Measurements from ENCODE around the gene LRRC46. TPM values are rescaled to one million over a fixed set of nuclear protein-coding genes. Genes with fewer than 3 reads are reported as not detected.

The LRRC46 gene
- total RNA-seq, 2 experiments from 2014 or later: 0.38 to 0.67 TPM

DNA sequence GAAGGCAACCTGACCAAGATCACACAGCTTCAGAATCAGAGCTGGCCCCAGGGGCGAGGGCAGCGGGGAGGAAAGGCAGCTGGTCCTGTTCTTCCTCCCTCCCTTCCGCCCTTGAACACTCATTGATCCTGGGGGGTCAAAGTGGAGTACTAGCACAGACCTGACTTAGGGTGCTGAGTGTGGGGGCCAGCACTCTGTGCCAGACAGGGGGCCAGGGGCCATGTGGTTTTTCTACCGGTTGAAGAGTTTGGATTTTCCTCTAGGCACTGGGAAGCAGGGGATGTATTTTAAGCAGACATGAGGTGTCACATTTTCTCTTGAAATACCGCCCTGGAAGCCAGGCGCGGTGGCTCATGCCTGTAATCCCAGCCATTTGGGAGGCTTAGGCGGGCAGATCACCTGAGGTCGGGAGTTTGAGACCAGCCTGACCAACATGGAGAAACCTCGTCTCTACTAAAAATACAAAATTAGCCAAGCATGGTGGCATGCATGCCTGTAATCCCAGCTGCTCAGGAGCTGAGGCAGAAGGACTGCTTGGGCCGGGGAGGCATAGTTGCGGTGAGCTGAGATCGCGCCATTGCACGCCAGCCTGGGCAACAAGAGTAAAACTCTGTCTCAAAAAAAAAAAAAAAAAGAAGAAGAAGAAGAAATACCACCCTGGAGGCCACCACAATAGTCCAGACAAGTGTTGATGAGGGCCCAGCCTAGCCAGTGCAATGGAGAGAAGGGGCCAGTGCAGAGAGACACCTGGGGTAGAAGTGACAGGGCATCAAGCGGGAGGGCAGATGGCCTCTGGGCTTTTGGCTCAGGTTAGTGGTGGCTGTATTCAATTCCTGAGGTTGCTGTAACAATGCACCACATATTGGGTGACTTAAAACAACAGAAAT, 25.2 kb upstream of the LRRC46 start:
- Mint-ChIP-seq H3K4me1 (ENCODE audit: low read depth) (peaks cover 7% of the 10 kb centered on the region), H3K9me3 (no peaks in the 10 kb centered on the region), H3K36me3 (ENCODE audit: low read depth) (peaks cover 10% of the 10 kb centered on the region), H3K27ac (no peak overlapping the region), H3K27me3 (peaks cover 3% of the 10 kb centered on the region), H3K4me3 (no peak overlapping the region)
- TF ChIP-seq CTCF (IDR thresholded peaks at IDR 0.05): no peak
- ChIA-PET CTCF (no interaction called here), POLR2A (no interaction called here)
- intact Hi-C loops (cut with micrococcal nuclease): no loop called here
- ATAC-seq: no peak
- no peak for DNase-seq

GRCh38 chr17:47806913-47807255, 24.6 kb upstream of the LRRC46 start:
- H3K36me3 Mint-ChIP-seq (ENCODE audit: low read depth): peaks cover 10% of the 10 kb centered on the region
- no peaks in the 10 kb centered on the region for H3K9me3 Mint-ChIP-seq
- H3K27me3 Mint-ChIP-seq: peaks cover 3% of the 10 kb centered on the region
- TF ChIP-seq CTCF (IDR thresholded peaks at IDR 0.05): no peak
- ATAC-seq (no peak), DNase-seq (no peak)
- intact Hi-C loops (cut with micrococcal nuclease): no loop called here
- H3K4me1 Mint-ChIP-seq (ENCODE audit: low read depth): peaks cover 7% of the 10 kb centered on the region
- H3K4me3 Mint-ChIP-seq: no peak overlapping the region
- POLR2A ChIA-PET: no interaction called here
- CTCF ChIA-PET: no interaction called here
- no peak overlapping the region for H3K27ac Mint-ChIP-seq

- POLR2A ChIA-PET: no interaction called here
Observed at GRCh38 chr17:47807421-47807820, 24.0 kb upstream of the LRRC46 start.

DNA sequence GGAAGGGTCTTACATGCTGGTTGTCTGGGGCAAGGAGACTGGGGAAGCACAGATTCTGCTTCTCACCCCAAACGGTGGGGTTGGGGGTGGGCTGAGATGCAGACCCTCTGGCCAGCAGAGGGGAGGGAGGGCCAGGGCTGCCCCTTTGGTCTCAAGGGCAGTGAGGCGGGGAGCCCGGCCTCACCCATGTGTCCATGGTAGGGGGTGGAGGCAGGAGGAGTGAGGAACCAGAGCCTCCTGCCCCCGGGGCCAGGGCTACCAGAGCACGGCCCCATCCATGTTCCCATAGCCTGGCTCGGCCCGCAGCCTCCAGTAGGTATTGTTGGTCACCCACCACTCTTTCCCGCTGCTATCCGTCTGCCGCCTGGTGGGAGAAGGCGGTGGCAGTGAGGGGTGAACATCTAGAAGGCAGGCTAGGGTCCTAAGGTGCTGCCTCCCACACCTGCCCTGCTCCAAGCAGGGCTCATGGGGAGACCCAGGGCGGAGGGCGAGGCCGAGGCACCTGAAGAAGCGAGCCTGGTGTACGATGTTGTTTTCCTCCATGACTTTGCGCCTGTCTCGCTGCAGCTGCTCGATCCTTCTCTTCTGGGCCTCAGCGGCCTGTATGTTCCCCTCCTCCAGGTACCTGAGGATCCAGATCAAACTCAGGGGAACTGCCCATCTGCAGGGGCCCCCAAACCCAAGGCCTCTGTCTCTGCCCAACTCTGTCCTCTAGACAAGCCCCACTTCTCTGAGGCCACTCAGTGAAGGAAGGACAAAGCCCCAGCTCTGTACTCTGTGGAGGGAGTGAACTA, 23.2 kb upstream of the LRRC46 start:
- H3K9me3 Mint-ChIP-seq: no peaks in the 10 kb centered on the region
- no peaks in the 10 kb centered on the region for H3K27me3 Mint-ChIP-seq
- H3K4me3 Mint-ChIP-seq: no peak overlapping the region
- ChIA-PET POLR2A (no interaction called here), CTCF (interaction anchor here (0.6 to 1.3 kb wide), 2 partner anchors 109 to 312 kb away, joined by 3 read pairs; no protein-coding TSS in a partner anchor)
- H3K36me3 Mint-ChIP-seq (ENCODE audit: low read depth): peaks cover 13% of the 10 kb centered on the region
- H3K4me1 Mint-ChIP-seq (ENCODE audit: low read depth): peaks cover 7% of the 10 kb centered on the region
- no peak for ATAC-seq
- no peak for TF ChIP-seq CTCF (IDR thresholded peaks at IDR 0.05)
- intact Hi-C loops (cut with micrococcal nuclease): no loop called here
- no peak overlapping the region for H3K27ac Mint-ChIP-seq
- DNase-seq: no peak

More at GRCh38 chr17:47807421-47807820, 24.0 kb upstream of the LRRC46 start:
- CTCF ChIA-PET: interaction anchor here (0.6 to 1.3 kb wide), 2 partner anchors 108 to 312 kb away, joined by 3 read pairs; no protein-coding TSS in a partner anchor
- Mint-ChIP-seq H3K4me1 (ENCODE audit: low read depth) (peaks cover 7% of the 10 kb centered on the region), H3K9me3 (no peaks in the 10 kb centered on the region), H3K27ac (no peak overlapping the region), H3K27me3 (peaks cover under 1% of the 10 kb centered on the region), H3K4me3 (no peak overlapping the region), H3K36me3 (ENCODE audit: low read depth) (peaks cover 10% of the 10 kb centered on the region)
- TF ChIP-seq CTCF (IDR thresholded peaks at IDR 0.05): no peak
- DNase-seq: no peak
- no peak for ATAC-seq
- intact Hi-C loops (cut with micrococcal nuclease): no loop called here

Measured in activated CD8-positive, alpha-beta T cell treated with anti-CD3 and anti-CD28 coated beads for 36 hours (primary cell).